ENCODE data around the gene ARHGAP4.

ARHGAP4 gene

DNA sequence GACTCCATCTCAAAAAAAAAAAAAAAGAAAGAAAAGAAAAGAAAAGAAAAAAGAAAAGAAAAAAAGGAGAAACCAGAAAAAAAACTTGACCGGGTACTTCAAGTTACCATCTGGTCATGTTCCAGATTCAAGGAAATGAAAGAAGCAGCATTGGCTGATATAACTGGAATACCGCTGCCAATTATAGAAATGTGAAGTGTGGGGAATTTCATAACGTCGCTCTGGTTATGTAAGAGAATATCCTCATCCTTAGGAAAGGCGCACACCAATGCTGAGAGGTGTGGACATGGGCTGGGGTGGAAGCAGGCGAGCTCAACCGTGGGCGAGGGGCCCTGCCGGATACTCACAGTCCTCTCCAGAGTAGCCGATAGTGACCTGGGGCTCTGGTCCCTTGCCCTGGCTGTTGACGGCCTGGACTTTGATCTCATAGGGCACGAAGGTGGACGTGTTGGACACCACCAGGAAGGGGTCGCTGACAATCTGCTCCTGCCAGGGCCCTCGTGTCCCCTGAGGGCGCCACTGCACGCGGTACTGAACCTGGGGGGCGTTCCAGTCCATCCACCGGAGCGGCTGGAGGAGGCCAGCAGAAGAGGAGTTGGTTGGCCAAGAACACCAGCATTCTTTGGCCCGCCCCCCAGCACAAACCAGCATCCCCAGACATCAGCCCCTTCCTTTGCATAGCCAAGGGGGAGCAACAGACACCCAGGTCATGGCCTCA is 59.6 kb downstream of the ARHGAP4 start:
- no peak for DNase-seq (ENCODE audit: low read depth)

DNA sequence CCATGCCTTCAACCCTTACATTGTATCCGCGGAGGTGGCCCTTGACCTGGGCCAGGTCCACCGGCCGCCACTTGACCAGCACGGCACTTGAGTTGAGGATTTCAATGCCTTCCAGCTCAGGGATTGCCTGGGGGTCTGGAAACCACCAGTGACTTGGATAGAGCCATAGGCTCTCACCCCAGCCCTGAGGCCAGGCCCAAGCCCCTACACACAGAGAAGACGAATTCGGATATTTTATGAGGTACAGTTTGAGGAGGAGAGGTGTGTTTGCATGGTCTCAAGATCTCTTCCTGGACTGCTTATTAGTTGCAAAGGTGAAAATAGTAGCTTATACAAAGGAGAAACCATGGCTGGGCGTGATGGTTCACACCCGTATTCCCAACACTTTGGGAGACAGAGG is 60.4 kb downstream of the ARHGAP4 start:
- no peak for DNase-seq (ENCODE audit: low read depth)

DNA sequence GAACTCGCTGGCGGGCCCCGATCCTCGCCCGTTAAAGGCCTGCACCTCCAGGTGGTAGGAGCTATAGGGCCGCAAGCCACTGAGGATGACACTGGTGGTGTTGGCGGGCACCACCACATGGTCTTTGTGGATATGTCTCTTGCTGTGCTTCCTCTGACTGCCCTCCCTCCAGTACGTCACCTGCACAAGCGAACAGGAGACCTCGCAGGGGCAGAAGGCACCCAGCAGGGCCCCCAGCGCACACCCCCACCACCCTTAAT is 60.8 kb downstream of the ARHGAP4 start:
- DNase-seq (ENCODE audit: low read depth): no peak

DNA sequence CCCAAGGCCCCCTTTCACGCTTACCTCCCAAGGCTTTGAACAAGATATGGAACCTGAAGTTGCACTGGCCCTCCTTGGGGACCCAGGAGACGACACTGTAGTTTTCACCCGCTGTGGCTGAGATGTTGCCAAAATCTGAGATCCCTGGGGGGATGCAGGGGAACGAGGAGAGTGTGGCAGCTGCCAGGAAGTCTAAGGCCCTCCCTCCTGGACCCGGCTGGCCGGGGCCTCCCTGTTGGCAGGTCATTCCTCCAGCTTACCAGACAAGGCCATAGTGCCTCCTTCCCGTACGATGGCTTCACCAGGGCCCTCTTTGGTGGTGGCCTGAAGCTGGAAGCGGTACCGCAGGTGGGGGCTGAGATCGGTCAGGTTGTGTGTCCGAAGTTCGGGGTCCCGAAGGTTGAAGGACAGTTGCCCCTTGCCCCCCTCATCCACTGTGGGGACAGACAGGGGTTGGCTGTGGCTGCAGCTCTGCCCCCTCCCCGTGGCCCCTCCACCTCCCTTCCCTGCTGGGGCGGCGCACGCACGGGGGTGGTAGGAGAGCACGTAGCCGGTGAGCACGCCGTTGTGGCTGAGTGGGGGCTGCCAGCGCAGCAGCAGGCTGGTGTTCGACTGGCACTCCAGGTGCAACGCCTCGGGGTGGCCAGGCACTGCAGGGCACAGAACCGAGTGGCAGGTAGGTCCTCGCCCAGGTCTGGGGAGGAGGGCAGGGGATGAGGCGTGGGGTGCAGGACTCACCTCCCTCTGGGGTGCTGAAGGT is 61.3 kb downstream of the ARHGAP4 start:
- DNase-seq (ENCODE audit: low read depth): no peak

DNA sequence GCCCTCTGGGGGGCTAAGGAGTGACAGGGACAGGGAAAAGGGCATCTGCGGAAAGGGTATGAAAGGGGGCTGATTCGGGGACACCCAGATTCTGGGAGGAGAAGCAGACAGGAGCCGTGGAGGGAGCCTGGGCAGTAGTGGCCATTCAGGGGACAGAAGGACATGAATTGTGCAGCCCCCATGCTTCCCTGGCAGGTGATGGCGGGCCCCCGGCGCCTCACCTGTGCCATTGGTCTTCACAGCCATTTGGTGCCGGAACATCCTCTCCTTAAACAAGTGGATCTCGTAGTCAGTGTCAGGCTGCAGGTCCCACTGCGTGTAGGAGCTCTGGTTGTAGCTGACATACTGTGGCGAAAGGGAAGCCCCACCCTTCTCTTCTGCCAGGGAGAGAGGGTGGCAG is 62.0 kb downstream of the ARHGAP4 start:
- DNase-seq (ENCODE audit: low read depth): no peak

DNA sequence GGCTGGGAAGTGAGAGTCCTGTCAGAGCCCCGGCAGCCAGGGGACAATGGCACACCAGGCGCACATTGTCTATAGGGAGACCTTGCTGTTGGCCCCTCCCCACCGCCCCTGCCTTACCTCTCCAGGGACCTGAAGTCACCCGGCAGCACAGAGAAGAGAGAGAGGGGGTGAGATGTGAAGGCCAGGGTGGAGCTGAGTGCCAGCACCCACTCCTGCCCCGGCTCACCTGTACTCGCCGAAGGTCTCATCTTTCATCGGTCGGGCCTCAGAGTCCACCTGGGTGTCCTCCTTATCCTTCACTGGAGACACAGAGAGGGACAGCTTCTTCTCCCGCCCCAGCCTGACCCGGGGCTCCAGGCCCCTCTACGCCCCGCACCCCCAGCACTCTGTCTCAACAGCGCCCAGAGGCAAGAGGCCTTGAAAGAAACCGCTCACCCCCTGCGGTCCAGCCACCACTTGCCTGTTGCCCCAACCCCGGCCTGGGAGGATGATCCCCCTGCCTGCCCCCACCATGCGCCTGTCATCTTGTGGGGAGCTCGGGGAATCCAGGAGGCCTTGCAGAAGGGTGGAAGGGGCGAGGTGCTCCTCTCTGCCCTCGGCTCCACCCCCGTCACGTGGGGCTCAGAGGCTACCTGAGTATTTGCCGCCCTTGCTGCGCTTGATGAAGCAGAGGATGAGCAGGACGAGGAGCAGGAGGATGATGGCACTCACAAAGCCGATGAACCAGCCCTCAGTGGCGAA is 62.6 kb downstream of the ARHGAP4 start:
- DNase-seq (ENCODE audit: low read depth): no peak

DNA sequence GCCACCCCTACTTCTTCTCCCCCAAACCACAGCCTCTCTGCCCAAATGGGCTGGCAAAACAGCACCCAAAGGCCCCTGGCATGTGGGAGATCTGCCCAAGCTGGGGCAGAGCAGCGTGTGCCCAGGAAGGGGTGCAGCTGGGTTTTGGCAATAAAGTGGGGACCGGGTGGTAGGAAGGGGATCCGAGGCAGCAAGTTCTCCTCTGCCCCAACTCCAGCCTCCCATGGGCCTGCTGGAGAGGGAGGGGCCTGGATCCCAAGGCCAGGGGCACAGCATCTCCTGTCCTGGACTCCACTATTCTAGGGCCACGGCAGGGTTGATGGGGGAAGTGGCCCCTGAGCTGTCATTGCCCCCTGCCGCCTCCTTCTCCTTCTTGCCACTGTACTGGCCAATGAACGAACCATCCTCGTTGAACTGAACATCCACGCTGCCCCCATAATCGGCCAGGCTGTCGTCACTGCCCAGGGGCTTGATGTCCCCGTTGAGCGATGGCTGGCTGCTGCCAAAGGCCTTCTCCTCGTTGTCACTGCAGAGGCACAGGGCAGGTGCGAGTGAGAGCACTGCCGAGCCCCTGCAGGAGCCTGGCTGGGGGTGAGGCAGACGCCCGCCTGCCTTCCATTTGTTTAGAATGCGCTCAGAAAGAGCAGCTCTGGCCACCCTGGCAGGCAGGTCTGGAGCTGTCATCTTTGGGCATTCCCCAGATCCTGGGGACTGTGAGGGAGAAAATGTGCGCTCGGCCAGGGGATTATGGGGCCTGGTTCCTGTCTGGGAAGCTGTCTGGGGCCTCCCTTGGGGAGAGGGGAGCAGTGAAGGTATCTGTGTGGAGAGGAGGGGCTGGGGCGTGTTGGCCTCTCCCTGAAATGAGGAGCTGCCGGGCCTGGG is 63.5 kb downstream of the ARHGAP4 start:
- no peak for DNase-seq (ENCODE audit: low read depth)

DNA sequence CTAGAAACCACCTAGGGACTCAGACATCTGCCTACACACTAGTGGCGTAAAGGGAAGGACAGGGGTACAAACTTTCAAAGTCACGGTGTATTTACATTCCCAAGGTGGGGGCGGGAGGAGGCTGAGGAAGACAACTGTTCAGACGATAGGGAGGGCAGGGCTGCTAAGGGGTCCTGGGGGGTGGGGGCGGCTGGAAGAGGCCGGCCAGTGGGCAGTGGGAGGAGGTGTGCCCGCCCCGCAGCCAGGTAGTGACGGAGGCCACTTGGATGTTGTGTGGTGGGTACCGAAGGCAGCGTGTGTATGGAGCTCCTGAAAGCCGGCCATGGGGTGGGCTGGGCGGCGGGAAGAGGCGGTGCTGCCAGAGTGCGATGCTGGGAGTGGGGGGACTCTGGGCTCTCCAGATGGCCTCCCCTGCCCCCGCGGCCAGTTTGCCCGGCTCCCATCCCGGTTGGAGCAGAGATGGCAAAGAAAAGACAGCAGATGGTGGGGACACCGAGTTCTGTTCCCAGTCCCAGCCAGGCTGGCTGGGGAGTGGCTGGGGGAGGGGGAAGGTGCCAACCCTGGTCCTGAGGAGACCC is 64.2 kb downstream of the ARHGAP4 start:
- DNase-seq (ENCODE audit: low read depth): no peak

DNA sequence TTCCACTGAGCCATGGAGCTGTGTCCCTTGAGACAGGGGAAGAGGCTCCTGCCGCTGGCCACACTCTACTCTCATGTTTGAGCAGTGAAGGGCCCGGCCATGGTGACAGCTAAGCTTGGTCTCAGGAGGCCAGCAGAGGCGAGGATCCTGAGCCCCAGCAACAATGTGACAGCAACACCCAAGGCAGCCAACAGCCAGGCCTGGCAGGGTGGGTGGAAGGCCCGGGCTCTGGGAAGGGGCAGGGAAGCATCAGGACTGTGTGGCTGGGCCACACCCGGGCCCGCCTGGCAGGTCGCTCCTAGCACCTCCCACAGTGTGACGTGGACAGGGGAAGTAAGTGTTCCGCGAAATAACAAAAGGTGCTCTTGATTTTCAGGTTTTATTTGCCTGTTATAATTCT is 64.9 kb downstream of the ARHGAP4 start:
- DNase-seq (ENCODE audit: low read depth): no peak

All from fibroblast of the conjunctiva (primary cell).